GM23338 (cell line): ENCODE data around the gene MET. TPM values are rescaled to one million over a fixed set of nuclear protein-coding genes. Genes with fewer than 3 reads are reported as not detected.
"Not testable (repeated sequence)": the region's sequence is repeated elsewhere in the genome, so short reads cannot be mapped to it uniquely, and the experiment has no call there.

Experiments used
- ATAC-seq: fragments of 200-7000 bp; cut with Tn5 transposase; 3 replicates; pipeline ENCODE4 v1.9.1; 2020
- DNase-seq: peaks from one replicate; pipeline ENCODE4 v3.0.0-alpha.2; 2015; ENCODE audit warnings: low spot score
- H2AFZ ChIP-seq: fragments of 200-600 bp; sonication (generic); 2 replicates; pipeline ENCODE4 v1.8.0; 2016; ENCODE audit warnings: antibody characterized with exemption, mild to moderate bottlenecking, moderate library complexity
- H3F3A ChIP-seq: fragments of 200-600 bp; sonication (generic); replicated peaks from 2 replicates; pipeline ENCODE4 v1.8.0; 2017; ENCODE audit warnings: antibody characterized with exemption, mixed run types, low read depth
- H3K27ac ChIP-seq: fragments of 200-600 bp; sonication (generic); 2 replicates; pipeline ENCODE4 v1.6.1; 2016; ENCODE audit warnings: low read depth
- H3K27me3 ChIP-seq: fragments of 200-600 bp; sonication (generic); 2 replicates; pipeline ENCODE4 v1.8.0; 2016; ENCODE audit warnings: mild to moderate bottlenecking, mixed run types, moderate library complexity; ENCODE audit not compliant: insufficient read depth
- H3K36me3 ChIP-seq: fragments of 200-600 bp; sonication (generic); 2 replicates; pipeline ENCODE4 v1.8.0; 2016; ENCODE audit warnings: mild to moderate bottlenecking; ENCODE audit not compliant: insufficient read depth
- H3K4me1 ChIP-seq: fragments of 200-600 bp; sonication (generic); 2 replicates; pipeline ENCODE4 v1.8.0; 2016; ENCODE audit warnings: mild to moderate bottlenecking, moderate library complexity; ENCODE audit not compliant: insufficient read depth
- H3K4me2 ChIP-seq: fragments of 200-600 bp; sonication (generic); 2 replicates; pipeline ENCODE4 v1.7.1; 2017; ENCODE audit warnings: mixed run types
- H3K4me3 ChIP-seq: fragments of 200-600 bp; sonication (generic); 2 replicates; pipeline ENCODE4 v1.6.1; 2016; ENCODE audit warnings: mixed run types
- H3K79me2 ChIP-seq: fragments of 200-600 bp; sonication (generic); replicated peaks from 2 replicates; pipeline ENCODE4 v1.8.0; 2017; ENCODE audit warnings: mild to moderate bottlenecking; ENCODE audit not compliant: insufficient read depth
- H3K9me2 ChIP-seq: fragments of 200-600 bp; sonication (generic); 2 replicates; pipeline ENCODE4 v1.8.0; 2017; ENCODE audit not compliant: insufficient read depth
- H4K20me1 ChIP-seq: fragments of 200-600 bp; sonication (generic); replicated peaks from 2 replicates; pipeline ENCODE4 v1.8.0; 2017; ENCODE audit warnings: mild to moderate bottlenecking; ENCODE audit not compliant: insufficient read depth
- H3K27ac Mint-ChIP-seq: 2 replicates; pipeline ENCODE4 v1.8.0; 2020; ENCODE audit warnings: inconsistent platforms, mild to moderate bottlenecking, moderate library complexity, mixed read lengths
- H3K27me3 Mint-ChIP-seq: 3 replicates; pipeline ENCODE4 v1.8.0; 2022; ENCODE audit warnings: low read depth, mild to moderate bottlenecking, moderate library complexity, mixed read lengths, inconsistent platforms; ENCODE audit not compliant: insufficient read depth, poor library complexity
- H3K36me3 Mint-ChIP-seq: 3 replicates; pipeline ENCODE4 v1.8.0; 2021; ENCODE audit warnings: low read depth, mild to moderate bottlenecking, inconsistent platforms, moderate library complexity, mixed read lengths
- H3K4me1 Mint-ChIP-seq: 3 replicates; pipeline ENCODE4 v1.8.0; 2020; ENCODE audit warnings: mild to moderate bottlenecking, inconsistent platforms, mixed read lengths
- H3K4me3 Mint-ChIP-seq: 3 replicates; pipeline ENCODE4 v1.8.0; 2021; ENCODE audit warnings: moderate library complexity, mild to moderate bottlenecking, inconsistent platforms, mixed read lengths
- H3K9me3 Mint-ChIP-seq: 3 replicates; pipeline ENCODE4 v1.8.0; 2020; ENCODE audit warnings: moderate library complexity, mild to moderate bottlenecking, inconsistent platforms, mixed read lengths
- CTCF ChIP-seq, 2 experiments: fragments of 200-600 bp in 1 of 2; sonication (generic) in 1 of 2; conservative IDR thresholded peaks; 2 replicates each; pipeline versions ENCODE4 v1.5.1 to v1.6.1; 2016 to 2017; ENCODE audit warnings: antibody characterized with exemption in 2 of 2, low read depth in 2 of 2, mild to moderate bottlenecking in 2 of 2, moderate library complexity in 1 of 2
- ETS1 ChIP-seq: IDR thresholded peaks from 2 replicates; pipeline ENCODE4 v1.6.1; 2016; ENCODE audit warnings: antibody characterized with exemption
- EZH2phosphoT487 ChIP-seq: fragments of 200-600 bp; sonication (generic); IDR thresholded peaks from one replicate; pipeline ENCODE4 v1.8.1; 2018; ENCODE audit warnings: antibody characterized with exemption; ENCODE audit not compliant: unreplicated experiment
- JUNB ChIP-seq: IDR thresholded peaks from one replicate; pipeline ENCODE4 v1.6.1; 2016; ENCODE audit warnings: antibody characterized with exemption; ENCODE audit not compliant: unreplicated experiment
- NANOG ChIP-seq: IDR thresholded peaks from 2 replicates; pipeline ENCODE4 v1.6.1; 2016; ENCODE audit warnings: antibody characterized with exemption, borderline replicate concordance
- ZNF114 ChIP-seq: fragments of 250-450 bp; sonication (Bioruptor Pico); IDR thresholded peaks from 2 replicates; pipeline ENCODE4 v1.5.0; 2020; ENCODE audit warnings: mild to moderate bottlenecking, moderate library complexity
- ZNF331 ChIP-seq: fragments of 250-450 bp; sonication (Bioruptor Pico); IDR thresholded peaks from 2 replicates; pipeline ENCODE4 v1.5.0; 2020; ENCODE audit warnings: low read depth, mild to moderate bottlenecking, moderate library complexity
- ZNF462 ChIP-seq: fragments of 250-450 bp; sonication (Bioruptor Pico); IDR thresholded peaks from 2 replicates; pipeline ENCODE4 v1.5.0; 2020; ENCODE audit warnings: mild to moderate bottlenecking, moderate library complexity
- polyA plus RNA-seq: library from polyadenylated mRNA; unstranded; fragments of >200 nt; fragmentation: Nextera tagmentation; extraction: Ambion mirVana; gene quantifications from 2 replicates; pipeline ENCODE4 v1.2.1, GENCODE V29; 2016
- total RNA-seq: library from RNA; depleted of rRNA; stranded (reverse); fragments of >200 nt; shearing (Covaris generic); gene quantifications from 2 replicates; pipeline ENCODE4 v1.2.3, GENCODE V29; 2014

MET gene
- total and polyA plus RNA-seq, 2 experiments from 2014 or later = 4.8 to 23.1 TPM

GRCh38 chr7:116641551-116642153, 30.3 kb upstream of the MET start (continued):
- no peak for TF ChIP-seq CTCF (conservative IDR thresholded peaks at IDR 0.05; ENCODE audit: low read depth in 2 of 2)
- TF ChIP-seq ZNF114 (CRISPR knock-in tag) = no peak

- not testable (repeated sequence) for H3K36me3 Mint-ChIP-seq, H3K4me1 Mint-ChIP-seq, H3K27ac ChIP-seq, H3K4me1 ChIP-seq, H3K4me2 ChIP-seq, H3K27ac Mint-ChIP-seq, H2AFZ ChIP-seq, H3K79me2 ChIP-seq, H3K4me3 Mint-ChIP-seq, H3K27me3 ChIP-seq, DNase-seq, H3K9me3 Mint-ChIP-seq, H3K4me3 ChIP-seq, ATAC-seq, H4K20me1 ChIP-seq, H3F3A ChIP-seq, H3K27me3 Mint-ChIP-seq, H3K36me3 ChIP-seq, H3K9me2 ChIP-seq
Observed at GRCh38 chr7:116643148-116643547, 28.8 kb upstream of the MET start.

- Mint-ChIP-seq H3K27ac (no peak overlapping the region), H3K9me3 (no peaks in the 10 kb centered on the region; the same call in 1 of the 3 replicates), H3K36me3 (no peaks in the 10 kb centered on the region), H3K27me3 (no peaks in the 10 kb centered on the region), H3K4me3 (no peak overlapping the region), H3K4me1 (no peaks in the 10 kb centered on the region)
- Histone ChIP-seq H4K20me1 (no peaks in the 10 kb centered on the region), H3K9me2 (no peaks in the 10 kb centered on the region), H3F3A (no peaks in the 10 kb centered on the region), H3K27me3 (no peaks in the 10 kb centered on the region), H3K79me2 (no peaks in the 10 kb centered on the region), H3K36me3 (no peaks in the 10 kb centered on the region), H3K27ac (no peak overlapping the region), H3K4me1 (no peaks in the 10 kb centered on the region), H3K4me2 (no peak overlapping the region), H3K4me3 (no peak overlapping the region), H2AFZ (peak overlapping the region; percentile 66)
- ATAC-seq = no peak
- no peak for DNase-seq
- TF ChIP-seq ZNF114 (CRISPR knock-in tag) (no peak), JUNB (no peak), EZH2phosphoT487 (no peak), NANOG (no peak), ETS1 (no peak), ZNF462 (CRISPR knock-in tag) (no peak), ZNF331 (no peak), CTCF (conservative IDR thresholded peaks at IDR 0.05; ENCODE audit: low read depth in 2 of 2) (no peak)
Observed at GRCh38 chr7:116644628-116645027, 27.4 kb upstream of the MET start.
